Measurements from ENCODE around the gene CD1E.

DNA sequence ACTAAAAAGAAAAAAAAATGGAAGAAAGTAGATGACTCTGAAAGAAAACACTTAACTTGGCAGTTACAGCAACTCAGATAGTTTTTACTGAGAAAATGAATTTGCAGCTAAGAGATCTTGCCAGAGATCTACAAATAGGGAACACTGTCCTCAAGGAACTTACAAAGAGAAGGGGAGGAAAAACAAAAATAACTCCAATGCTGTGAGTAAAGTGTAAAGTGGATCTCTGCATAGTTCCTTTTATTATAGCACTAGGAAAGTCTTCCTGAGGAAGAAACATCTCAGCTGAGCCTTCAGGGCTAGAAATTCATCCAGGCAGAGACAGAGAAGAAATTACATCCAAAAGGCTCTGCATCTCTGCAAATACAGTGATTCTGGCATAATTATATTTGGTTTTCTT is 26.2 kb upstream of the CD1E start:
- TF ChIP-seq CTCF (conservative IDR thresholded peaks at IDR 0.05; ENCODE audit: low read depth, low read length) (no peak), EZH2phosphoT487 (IDR thresholded peaks at IDR 0.05; ENCODE audit: borderline replicate concordance, low read length) (no peak), EZH2 (IDR thresholded peaks at IDR 0.05; ENCODE audit: low read length, unreplicated experiment) (no peak)

Data from PC-3 (cell line).